NB4 (cell line): ENCODE data around the gene TMEM231.

Experiments used
- POLR2A ChIP-seq: IDR thresholded peaks from 2 replicates; pipeline ENCODE4 v1.6.1; 2011; ENCODE audit warnings: mild to moderate bottlenecking; ENCODE audit not compliant: insufficient read length; ENCODE audit errors: extremely low read depth
- TF ChIP-seq, protein P1 (sequence below): IDR thresholded peaks from one replicate; pipeline ENCODE4 v1.5.1; 2012; ENCODE audit warnings: low read depth, low read length

DNA sequence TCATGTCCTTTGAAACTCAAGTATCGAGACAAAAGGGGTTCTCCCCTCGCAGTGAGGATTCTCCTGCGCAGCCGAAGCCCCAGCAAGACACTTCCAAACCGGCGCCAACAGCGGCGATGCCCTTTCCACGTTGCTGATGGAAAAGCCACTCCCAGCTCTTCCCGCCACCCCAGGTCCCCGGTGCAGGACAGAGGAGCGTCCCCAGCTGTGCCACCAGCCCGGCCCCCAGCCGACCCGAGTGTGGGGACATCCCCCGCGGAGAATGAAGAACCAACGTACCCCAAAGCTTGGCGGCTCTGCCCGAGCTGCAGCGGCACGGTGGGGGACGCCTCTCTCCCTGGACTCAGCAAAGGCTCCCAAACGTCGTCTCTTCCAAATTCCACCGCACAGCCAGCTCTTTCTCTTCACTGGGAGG lies 61.4 kb downstream of the TMEM231 start:
- TF ChIP-seq, protein P1, sequence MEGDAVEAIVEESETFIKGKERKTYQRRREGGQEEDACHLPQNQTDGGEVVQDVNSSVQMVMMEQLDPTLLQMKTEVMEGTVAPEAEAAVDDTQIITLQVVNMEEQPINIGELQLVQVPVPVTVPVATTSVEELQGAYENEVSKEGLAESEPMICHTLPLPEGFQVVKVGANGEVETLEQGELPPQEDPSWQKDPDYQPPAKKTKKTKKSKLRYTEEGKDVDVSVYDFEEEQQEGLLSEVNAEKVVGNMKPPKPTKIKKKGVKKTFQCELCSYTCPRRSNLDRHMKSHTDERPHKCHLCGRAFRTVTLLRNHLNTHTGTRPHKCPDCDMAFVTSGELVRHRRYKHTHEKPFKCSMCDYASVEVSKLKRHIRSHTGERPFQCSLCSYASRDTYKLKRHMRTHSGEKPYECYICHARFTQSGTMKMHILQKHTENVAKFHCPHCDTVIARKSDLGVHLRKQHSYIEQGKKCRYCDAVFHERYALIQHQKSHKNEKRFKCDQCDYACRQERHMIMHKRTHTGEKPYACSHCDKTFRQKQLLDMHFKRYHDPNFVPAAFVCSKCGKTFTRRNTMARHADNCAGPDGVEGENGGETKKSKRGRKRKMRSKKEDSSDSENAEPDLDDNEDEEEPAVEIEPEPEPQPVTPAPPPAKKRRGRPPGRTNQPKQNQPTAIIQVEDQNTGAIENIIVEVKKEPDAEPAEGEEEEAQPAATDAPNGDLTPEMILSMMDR, result no peak
- no peak for TF ChIP-seq POLR2A
